CD4-positive, alpha-beta T cell treated with Interleukin-2 at 100 ng/mL for 4 hours (primary cell): ENCODE data around the gene NEK6.

Experiments
- DNase-seq: peaks from one replicate; pipeline ENCODE4 v3.0.0-alpha.2; 2020; ENCODE audit warnings: low spot score

NEK6 gene

GRCh38 chr9:124373851-124374250 lies 116.1 kb downstream of the NEK6 start:
- no peak for DNase-seq

GRCh38 chr9:124375726-124376125 lies 118.0 kb downstream of the NEK6 start:
- no peak for DNase-seq

GRCh38 chr9:124376329-124376728 lies 118.6 kb downstream of the NEK6 start:
- no peak for DNase-seq

GRCh38 chr9:124377551-124378406 lies 120.0 kb downstream of the NEK6 start:
- DNase-seq = no peak

GRCh38 chr9:124381170-124381945 lies 123.6 kb downstream of the NEK6 start:
- no peak for DNase-seq

- no peak for DNase-seq
Observed at GRCh38 chr9:124384210-124384609, 126.5 kb downstream of the NEK6 start.

DNA sequence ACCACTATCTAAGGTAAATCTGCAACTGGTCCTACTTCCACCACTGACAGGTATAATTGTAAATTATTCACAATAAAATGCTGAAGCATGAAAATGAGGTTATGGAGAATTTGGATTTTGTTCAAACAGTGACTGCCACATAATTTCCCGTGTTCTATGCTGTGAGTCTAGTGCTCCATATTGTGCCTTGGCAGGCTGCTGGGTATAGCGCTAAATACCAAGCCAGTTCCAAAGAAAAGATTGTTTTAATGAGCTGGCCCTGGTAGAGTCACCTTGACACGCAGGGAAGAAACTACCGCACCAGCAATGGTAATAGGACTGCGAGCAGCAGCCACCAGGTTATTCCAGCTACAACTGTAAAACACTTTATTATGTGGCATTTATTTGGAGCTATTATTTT lies 127.1 kb downstream of the NEK6 start:
- DNase-seq = no peak

DNA sequence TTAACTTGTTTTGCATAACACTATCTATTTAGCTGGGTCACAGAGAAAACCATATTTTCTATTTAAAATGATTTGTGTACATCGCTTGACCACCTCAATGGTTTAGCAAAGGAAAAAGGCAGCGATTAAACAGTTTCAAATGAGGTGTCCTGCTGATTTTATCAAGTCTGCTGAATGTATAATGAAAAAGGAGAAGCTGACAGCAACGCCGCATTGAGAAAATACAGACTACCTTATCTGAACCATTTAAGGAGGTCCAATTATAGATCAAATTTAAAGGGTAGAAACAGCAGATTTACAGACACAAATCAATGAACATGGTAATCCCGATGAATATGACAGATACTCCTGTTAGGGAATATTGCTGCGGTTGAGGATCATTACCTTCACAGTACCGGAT lies 127.9 kb downstream of the NEK6 start:
- no peak for DNase-seq

GRCh38 chr9:124386201-124386600 lies 128.5 kb downstream of the NEK6 start:
- DNase-seq = no peak

DNA sequence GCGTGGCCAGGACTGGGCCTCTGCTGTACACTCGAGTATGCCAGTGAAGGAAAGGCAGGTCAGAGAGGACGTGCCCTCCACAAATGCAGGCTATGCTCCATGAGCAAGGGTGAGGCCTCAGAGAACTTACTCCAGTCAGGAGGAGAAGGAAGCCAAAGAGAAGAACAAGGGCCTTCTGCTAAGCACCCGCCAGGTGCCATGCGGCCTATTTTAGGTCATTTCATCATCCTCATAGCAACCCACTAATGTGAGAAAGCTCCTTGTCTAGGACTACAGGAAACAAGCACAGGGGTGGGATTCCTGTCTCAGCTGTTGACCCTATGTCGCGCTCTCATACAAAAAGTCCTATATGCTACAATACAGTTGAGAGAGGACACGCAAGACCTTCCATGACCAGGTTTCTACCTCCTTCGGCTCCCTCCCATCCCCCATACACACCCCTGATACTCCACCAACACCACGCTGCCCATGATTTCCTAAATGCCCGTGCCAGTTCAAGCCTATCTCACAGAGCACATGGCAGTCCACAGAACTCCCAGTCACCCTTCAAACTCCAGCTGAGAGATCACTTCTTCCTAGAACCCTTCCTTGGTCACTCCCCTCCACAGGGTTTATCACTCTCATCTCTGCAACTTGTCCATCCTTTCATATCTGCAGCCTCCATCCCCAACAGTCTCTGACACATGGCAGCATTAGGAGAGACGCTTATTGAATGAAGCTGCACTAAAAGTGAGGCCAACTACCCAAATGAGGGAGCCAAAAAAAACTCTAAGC lies 130.7 kb downstream of the NEK6 start:
- no peak for DNase-seq

DNA sequence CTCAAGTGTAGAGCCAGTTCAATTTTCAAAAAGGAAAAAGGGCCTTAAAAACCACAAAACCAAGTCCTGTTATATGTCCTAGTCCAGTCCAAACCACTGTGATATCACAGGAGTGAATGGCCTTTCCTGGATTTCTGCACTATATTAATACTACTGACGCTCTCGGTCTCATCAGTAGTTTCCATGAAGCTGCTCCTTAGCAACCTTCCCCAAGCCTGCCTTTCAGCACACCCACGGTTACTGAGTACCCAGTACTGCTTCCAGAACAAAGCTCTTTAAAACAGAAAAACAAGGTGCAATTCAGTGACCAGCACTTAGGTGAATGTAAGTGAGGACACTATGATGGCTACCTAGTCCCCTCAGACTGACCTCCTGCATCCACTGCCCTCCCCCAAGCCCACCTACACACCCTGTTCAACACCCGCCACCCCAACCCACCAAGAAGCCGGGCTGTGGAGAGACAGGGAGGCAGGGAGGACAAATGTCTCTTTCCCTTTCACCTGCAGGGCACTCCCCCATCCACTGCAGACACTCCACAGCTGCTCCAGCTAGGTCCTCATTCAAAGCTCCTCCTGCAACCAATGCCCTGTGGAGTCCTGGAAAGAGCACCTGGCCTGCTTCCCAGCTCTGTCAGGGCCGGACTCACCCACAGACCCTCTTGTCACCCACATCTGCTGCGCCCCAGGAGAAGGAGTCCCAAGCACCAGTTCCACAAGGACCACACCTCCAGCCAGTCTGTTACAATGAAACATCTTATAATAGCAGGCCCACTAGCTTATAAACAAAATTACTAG lies 131.6 kb downstream of the NEK6 start:
- no peak for DNase-seq

DNA sequence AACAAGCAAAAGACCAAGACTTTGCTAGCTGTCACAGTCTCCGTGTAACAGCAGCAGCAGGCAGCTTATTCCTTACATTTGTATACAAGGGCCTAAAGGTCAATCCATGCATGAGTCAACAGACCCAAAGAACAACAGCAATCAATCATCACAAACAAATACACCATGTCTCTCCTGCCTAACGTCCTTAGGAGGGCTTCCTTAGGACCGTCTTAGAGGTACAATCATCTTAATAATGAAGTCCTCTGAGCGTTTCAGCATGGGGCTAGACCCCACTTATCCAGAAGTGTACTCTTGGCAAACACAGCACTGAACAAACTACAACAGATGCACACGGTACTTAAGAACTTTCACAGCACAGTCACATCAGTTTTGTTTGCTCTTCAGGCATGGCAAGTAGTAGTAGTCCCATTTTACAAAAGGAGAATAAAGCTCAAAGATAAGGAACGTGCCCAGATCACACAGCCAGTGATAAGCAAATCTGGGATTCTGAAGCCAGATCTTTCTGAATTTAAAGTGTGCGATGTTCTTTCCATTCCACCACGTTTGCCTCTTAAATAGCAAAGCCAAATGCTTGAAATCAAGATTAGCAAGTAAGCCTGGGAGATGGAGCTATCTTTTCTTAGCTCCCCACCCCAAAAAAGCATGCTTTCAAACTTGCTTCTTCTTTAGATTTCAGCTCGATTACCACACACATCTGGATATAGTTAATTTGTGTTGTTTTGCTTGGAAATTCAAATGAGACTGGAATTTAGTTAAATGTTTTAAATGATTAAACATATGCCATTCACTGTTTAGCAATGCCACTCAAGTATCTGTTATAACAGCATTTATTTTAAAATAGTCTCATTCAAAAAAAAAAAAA lies 133.3 kb downstream of the NEK6 start:
- no peak for DNase-seq

DNA sequence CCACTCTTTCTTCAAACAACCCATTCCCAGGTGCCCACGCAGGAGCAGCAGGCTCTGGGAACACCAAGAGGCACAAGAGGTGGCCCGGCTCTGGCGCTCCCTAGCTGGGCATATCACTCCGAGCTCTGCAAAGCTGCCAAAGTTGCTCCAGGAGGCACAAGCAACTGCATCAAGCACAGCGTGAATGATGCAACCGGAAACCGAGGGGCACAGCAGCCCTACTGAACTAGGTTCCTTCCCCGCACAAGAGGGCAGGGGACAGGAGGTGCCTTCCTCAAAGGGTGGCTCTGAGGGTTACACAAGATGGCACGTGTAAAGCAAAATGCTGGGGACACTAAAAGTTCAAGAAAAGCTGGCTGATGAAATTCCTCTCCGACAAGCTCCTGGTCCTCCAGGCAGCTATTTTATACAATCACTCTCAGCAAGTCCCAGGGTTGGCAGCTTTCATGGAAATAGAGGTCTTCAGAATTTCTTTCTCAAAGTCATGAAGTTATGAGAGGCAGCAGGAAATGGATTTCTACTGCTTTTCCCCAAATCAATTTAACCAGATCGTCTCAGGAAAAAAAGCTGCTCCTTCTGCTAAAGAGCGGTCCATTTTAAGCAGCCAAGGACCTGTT lies 134.6 kb downstream of the NEK6 start:
- no peak for DNase-seq

DNA sequence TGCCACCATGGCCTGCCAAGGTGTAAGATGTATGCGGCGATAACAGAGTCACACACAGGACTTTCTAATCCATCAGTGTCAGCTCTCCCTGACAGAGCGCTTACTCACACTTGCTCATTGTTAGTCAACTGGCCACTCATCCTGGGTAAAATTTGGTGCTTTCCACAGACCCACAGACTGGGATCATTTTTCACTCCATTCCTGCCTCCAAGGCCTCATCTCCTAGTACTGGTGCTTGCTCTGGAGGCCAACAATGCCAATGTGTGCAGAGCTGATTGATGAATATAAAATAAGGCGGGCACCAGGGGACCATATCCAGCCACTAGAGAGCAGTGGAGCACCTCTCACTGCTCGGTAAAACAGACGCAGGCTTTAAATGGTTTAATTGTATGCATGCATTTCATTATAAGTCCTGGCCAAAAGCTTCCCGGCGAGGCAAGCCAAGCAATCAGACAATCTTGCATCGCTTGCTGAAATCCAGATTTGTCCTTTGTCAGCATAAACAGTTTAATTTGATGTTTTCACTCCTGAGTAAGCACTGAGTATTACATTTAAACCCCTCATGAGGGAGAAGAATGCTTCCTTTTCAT lies 135.2 kb downstream of the NEK6 start:
- DNase-seq = no peak

GRCh38 chr9:124394167-124394566 lies 136.4 kb downstream of the NEK6 start:
- no peak for DNase-seq

DNA sequence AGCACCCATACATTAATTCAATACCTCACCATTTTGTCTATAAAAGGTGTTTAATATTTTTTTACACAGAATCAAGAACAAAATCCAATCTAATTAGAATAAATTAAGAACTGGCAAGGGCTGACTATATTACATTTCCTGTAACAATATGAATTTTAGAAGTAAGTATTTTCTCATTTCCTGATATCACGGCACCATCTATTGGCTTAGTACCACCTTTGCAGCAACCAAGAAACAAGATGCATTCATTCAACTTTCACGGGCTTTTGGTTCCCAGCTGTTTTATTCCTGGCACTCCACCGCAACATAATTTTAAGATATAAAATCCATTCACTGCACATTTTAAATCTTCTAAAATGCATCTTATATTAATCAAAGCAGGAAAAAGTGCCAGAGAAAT lies 136.8 kb downstream of the NEK6 start:
- peak; percentile 2 for DNase-seq

- no peak for DNase-seq
Observed at GRCh38 chr9:124395826-124396225, 138.1 kb downstream of the NEK6 start.

DNA sequence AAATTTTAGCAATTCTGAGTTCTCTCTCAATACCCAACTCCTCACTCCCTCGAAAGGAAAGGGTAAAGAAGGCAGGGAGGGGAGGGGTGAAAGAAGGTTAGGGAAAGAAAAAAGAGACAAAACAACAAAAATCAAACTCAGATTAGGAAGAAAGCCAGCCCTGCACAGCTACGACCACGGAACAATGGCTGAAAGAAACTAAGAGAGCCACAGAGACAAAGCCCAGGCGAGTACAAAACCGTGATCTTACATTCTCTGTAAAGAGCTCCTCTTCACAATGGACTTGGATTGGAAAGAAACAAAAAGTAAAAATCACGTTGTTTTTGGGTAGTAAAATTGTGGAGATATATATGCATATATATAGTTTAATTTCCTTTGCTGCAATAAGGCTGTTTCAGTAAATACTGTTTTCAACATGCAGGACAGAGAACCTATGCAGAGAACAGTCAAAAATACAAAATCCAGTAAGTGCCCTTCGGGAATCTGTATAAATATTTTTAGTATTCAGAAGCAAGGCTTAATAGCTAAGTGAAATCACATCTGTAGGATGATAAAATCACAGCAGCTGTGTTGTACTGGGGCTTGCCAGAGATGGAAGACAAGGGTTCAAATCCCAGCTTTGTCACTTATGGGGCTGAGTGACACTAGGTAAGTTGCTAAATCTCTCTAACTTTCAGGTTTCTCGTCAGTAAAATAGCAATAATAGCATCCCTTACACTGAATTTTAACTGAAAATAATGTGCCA lies 140.6 kb downstream of the NEK6 start:
- no peak for DNase-seq

DNA sequence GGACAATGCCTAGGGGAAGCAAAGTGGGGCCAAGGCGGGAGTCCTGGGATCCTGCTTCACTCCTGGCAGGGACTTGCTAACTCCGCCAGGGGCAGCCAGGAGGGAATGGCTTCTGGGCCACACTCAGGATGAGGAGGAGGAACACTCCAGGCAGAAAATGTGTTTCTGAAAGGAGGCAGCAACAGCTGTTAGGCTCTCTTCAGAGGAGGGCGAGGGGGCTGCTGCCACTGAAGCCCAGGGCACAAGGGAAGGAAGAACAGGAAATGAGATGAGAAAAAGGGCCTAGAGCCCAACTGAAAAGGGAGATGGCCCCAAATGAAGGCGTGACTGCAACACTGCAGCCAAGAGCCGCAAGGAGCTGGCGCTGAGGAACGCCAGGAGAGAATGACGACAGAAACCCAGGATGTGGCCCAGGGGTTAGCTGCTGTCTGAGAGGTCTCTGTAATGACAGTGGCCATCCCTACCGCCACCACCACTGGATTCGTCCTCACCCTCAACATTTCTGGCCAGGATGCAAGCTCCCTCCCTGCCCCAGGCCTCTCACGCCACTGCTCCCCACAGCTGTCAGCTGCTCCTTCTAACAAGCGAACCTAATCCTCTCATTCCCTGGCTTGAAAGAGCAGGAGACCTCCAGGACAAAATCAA lies 141.7 kb downstream of the NEK6 start:
- DNase-seq = no peak
